ENCODE data around the gene PPP1R10. TPM values are rescaled to one million over a fixed set of nuclear protein-coding genes. Genes with fewer than 3 reads are reported as not detected.

PPP1R10 gene
- total and polyA plus RNA-seq, 2 of the 13 experiments (the other 11 are each of a cell fraction or from before 2014, with no cell fraction given) = 26.3 to 38.4 TPM

DNA sequence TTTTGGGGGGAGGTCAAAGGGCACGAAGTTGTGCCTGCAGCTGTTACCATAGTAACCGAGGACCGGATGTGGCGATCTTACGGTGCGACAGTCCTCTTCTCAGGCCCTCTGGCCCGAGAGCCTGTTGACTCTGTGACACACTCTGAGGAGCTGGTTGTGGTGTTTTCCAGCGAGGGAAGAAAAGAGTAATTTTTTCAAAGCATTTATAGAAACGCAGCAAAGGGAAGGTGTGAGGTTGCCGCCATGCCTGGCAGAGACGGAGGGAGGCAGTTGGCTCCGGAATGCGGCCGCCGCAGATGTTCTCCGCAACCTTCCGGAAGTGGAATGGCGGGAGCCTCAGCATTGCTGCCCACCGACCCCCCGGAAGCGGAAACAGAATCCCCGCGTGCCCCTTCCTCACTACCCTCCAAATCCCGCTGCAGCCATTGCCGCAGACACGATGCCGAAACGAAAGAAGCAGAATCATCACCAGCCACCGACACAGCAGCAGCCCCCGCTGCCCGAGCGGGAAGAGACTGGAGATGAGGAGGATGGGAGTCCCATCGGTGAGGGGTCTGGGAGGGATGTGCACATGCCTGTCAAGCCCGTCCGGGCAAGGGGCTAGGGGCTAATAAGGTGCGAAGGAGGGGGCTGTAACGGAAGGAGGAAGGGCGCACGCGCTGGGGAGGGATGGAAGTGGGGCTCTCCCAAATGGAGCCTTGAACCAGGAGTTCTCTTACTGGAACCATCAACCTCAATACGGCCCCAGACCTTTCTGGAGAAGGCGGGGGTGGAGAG is 59.9 kb downstream of the PPP1R10 start, which contains the start of gene PRR3 (continued):
- TF ChIP-seq, protein P1, sequence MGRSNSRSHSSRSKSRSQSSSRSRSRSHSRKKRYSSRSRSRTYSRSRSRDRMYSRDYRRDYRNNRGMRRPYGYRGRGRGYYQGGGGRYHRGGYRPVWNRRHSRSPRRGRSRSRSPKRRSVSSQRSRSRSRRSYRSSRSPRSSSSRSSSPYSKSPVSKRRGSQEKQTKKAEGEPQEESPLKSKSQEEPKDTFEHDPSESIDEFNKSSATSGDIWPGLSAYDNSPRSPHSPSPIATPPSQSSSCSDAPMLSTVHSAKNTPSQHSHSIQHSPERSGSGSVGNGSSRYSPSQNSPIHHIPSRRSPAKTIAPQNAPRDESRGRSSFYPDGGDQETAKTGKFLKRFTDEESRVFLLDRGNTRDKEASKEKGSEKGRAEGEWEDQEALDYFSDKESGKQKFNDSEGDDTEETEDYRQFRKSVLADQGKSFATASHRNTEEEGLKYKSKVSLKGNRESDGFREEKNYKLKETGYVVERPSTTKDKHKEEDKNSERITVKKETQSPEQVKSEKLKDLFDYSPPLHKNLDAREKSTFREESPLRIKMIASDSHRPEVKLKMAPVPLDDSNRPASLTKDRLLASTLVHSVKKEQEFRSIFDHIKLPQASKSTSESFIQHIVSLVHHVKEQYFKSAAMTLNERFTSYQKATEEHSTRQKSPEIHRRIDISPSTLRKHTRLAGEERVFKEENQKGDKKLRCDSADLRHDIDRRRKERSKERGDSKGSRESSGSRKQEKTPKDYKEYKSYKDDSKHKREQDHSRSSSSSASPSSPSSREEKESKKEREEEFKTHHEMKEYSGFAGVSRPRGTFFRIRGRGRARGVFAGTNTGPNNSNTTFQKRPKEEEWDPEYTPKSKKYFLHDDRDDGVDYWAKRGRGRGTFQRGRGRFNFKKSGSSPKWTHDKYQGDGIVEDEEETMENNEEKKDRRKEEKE (IDR thresholded peaks at IDR 0.05) = no peak
- peak; percentile 75 for TF ChIP-seq PHF21A (CRISPR knock-in tag; IDR thresholded peaks at IDR 0.05)
- TF ChIP-seq, protein P2, sequence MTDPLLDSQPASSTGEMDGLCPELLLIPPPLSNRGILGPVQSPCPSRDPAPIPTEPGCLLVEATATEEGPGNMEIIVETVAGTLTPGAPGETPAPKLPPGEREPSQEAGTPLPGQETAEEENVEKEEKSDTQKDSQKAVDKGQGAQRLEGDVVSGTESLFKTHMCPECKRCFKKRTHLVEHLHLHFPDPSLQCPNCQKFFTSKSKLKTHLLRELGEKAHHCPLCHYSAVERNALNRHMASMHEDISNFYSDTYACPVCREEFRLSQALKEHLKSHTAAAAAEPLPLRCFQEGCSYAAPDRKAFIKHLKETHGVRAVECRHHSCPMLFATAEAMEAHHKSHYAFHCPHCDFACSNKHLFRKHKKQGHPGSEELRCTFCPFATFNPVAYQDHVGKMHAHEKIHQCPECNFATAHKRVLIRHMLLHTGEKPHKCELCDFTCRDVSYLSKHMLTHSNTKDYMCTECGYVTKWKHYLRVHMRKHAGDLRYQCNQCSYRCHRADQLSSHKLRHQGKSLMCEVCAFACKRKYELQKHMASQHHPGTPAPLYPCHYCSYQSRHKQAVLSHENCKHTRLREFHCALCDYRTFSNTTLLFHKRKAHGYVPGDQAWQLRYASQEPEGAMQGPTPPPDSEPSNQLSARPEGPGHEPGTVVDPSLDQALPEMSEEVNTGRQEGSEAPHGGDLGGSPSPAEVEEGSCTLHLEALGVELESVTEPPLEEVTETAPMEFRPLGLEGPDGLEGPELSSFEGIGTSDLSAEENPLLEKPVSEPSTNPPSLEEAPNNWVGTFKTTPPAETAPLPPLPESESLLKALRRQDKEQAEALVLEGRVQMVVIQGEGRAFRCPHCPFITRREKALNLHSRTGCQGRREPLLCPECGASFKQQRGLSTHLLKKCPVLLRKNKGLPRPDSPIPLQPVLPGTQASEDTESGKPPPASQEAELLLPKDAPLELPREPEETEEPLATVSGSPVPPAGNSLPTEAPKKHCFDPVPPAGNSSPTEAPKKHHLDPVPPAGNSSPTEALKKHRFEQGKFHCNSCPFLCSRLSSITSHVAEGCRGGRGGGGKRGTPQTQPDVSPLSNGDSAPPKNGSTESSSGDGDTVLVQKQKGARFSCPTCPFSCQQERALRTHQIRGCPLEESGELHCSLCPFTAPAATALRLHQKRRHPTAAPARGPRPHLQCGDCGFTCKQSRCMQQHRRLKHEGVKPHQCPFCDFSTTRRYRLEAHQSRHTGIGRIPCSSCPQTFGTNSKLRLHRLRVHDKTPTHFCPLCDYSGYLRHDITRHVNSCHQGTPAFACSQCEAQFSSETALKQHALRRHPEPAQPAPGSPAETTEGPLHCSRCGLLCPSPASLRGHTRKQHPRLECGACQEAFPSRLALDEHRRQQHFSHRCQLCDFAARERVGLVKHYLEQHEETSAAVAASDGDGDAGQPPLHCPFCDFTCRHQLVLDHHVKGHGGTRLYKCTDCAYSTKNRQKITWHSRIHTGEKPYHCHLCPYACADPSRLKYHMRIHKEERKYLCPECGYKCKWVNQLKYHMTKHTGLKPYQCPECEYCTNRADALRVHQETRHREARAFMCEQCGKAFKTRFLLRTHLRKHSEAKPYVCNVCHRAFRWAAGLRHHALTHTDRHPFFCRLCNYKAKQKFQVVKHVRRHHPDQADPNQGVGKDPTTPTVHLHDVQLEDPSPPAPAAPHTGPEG (CRISPR knock-in tag; IDR thresholded peaks at IDR 0.05) = no peak
- peak; percentile 83 for TF ChIP-seq JUN (CRISPR knock-in tag; IDR thresholded peaks at IDR 0.05)
- TF ChIP-seq MED1 (CRISPR knock-in tag; IDR thresholded peaks at IDR 0.05) = 0 out of 2 replicates have a peak, but pooled peaks have one; percentile 46
- TF ChIP-seq, protein P3, sequence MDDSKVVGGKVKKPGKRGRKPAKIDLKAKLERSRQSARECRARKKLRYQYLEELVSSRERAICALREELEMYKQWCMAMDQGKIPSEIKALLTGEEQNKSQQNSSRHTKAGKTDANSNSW (CRISPR knock-in tag; IDR thresholded peaks at IDR 0.05; ENCODE audit: borderline replicate concordance) = peak; percentile 96
- peak; percentile 82; the same call in 1 of the 2 replicates for TF ChIP-seq PAWR (CRISPR knock-in tag; IDR thresholded peaks at IDR 0.05; ENCODE audit: borderline replicate concordance)
- 0 out of 2 replicates have a peak, but pooled peaks have one; percentile 79 for TF ChIP-seq ZNF234 (CRISPR knock-in tag; conservative IDR thresholded peaks at IDR 0.05)
- TF ChIP-seq, protein P4, sequence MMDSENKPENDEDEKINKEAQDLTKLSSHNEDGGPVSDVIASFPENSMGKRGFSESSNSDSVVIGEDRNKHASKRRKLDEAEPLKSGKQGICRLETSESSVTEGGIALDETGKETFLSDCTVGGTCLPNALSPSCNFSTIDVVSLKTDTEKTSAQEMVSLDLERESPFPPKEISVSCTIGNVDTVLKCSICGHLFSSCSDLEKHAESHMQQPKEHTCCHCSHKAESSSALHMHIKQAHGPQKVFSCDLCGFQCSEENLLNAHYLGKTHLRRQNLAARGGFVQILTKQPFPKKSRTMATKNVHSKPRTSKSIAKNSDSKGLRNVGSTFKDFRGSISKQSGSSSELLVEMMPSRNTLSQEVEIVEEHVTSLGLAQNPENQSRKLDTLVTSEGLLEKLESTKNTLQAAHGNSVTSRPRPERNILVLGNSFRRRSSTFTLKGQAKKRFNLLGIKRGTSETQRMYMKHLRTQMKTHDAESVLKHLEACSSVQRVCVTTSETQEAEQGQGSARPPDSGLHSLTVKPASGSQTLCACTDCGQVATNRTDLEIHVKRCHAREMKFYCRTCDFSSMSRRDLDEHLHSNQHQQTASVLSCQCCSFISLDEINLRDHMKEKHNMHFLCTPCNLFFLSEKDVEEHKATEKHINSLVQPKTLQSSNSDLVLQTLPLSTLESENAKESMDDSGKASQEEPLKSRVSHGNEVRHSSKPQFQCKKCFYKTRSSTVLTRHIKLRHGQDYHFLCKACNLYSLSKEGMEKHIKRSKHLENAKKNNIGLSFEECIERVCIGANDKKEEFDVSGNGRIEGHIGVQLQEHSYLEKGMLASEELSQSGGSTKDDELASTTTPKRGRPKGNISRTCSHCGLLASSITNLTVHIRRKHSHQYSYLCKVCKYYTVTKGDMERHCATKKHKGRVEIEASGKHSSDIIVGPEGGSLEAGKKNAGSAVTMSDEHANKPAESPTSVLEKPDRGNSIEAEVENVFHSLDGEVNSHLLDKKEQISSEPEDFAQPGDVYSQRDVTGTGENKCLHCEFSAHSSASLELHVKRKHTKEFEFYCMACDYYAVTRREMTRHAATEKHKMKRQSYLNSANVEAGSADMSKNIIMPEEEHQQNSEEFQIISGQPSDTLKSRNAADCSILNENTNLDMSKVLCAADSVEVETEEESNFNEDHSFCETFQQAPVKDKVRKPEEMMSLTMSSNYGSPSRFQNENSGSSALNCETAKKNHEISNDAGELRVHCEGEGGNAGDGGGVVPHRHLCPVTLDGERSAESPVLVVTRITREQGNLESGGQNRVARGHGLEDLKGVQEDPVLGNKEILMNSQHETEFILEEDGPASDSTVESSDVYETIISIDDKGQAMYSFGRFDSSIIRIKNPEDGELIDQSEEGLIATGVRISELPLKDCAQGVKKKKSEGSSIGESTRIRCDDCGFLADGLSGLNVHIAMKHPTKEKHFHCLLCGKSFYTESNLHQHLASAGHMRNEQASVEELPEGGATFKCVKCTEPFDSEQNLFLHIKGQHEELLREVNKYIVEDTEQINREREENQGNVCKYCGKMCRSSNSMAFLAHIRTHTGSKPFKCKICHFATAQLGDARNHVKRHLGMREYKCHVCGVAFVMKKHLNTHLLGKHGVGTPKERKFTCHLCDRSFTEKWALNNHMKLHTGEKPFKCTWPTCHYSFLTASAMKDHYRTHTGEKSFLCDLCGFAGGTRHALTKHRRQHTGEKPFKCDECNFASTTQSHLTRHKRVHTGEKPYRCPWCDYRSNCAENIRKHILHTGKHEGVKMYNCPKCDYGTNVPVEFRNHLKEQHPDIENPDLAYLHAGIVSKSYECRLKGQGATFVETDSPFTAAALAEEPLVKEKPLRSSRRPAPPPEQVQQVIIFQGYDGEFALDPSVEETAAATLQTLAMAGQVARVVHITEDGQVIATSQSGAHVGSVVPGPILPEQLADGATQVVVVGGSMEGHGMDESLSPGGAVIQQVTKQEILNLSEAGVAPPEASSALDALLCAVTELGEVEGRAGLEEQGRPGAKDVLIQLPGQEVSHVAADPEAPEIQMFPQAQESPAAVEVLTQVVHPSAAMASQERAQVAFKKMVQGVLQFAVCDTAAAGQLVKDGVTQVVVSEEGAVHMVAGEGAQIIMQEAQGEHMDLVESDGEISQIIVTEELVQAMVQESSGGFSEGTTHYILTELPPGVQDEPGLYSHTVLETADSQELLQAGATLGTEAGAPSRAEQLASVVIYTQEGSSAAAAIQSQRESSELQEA (CRISPR knock-in tag; IDR thresholded peaks at IDR 0.05; ENCODE audit: not compliant biosample characterization) = peak; percentile 86
- no peak for TF ChIP-seq RAD51 (IDR thresholded peaks at IDR 0.05; ENCODE audit: borderline replicate concordance)
- TF ChIP-seq RFX1 (IDR thresholded peaks at IDR 0.05) = peak; percentile 92
